Measurements from ENCODE around the gene SLC19A1.
A peak's percentile ranks its signal among the peaks of the same experiment; 100 is the strongest.
"Not testable (repeated sequence)": the region's sequence is repeated elsewhere in the genome, so short reads cannot be mapped to it uniquely, and the experiment has no call there.

The SLC19A1 gene

DNA sequence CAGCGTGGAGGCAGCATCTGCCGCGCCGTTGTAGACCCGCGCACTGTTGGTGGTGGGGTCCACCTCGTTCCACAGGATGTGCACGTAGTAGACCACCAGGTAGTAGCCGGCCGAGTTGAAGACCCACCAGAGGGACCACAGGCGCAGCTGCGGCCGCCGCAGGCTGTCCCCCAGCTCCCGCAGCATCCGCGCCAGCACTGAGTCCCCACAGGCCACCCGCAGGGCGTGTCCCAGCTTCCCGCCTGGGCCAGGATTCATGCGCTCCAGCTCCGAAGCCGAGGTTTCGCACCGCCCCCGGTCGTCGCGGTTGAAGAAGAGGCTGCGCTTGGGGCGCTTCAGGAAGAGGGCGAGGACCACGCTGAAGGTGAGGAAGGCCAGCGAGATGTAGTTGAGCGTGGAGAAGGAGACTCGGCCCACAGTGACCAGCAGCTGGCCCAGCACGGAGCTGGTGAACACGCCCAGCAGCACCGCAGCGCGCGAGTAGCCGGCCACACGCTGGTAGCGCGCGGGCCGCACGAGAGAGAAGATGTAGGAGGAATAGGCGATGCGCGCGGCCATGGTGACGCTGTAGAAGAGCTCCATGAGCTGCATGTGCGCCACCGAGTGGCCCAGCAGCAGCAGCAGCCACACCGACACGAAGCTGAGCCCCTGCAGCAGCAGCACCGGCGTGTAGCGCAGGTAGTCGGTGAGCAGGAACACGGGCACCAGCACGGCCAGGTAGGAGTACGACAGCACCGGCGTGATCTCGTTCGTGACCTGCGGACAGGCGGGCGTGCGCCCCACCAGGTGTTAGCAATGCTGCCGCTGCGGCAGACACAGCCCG lies 10.6 kb downstream of the SLC19A1 start:
- H3K14ac ChIP-seq (ENCODE audit: low read length in 2 of 2): no peak overlapping the region
- no peak overlapping the region for H2BK5ac ChIP-seq (ENCODE audit: low read depth, low read length, poor library complexity, severe bottlenecking)
- no peak overlapping the region for H3K18ac ChIP-seq (ENCODE audit: low read depth in 1 of 2, low read length in 2 of 2)
- no peak overlapping the region for H3K27ac ChIP-seq (ENCODE audit: low read length, poor library complexity, severe bottlenecking)
- no peak overlapping the region for H2BK120ac ChIP-seq (ENCODE audit: low read depth, low read length)
- H3K9me3 ChIP-seq (ENCODE audit: control insufficient read depth, low read length): no peaks in the 10 kb centered on the region
- no peak for DNase-seq
- peaks cover 12 to 72% of the 10 kb centered on the region in 2 experiments for H3K36me3 ChIP-seq (ENCODE audit: control insufficient read depth in 1 of 2, insufficient read depth in 2 of 2, low read depth in 1 of 2, low read length in 2 of 2)
- H4K91ac ChIP-seq (ENCODE audit: low read length): peak overlapping the region; percentile 58
- no peaks in the 10 kb centered on the region for H3K27me3 ChIP-seq (ENCODE audit: control insufficient read depth in 1 of 2, insufficient read depth in 1 of 2, low read length in 2 of 2)
- no peak overlapping the region for H3K23ac ChIP-seq (ENCODE audit: low read length in 2 of 2)
- H3K79me1 ChIP-seq (replicated peaks; ENCODE audit: low read length, poor library complexity, severe bottlenecking): peaks cover 12% of the 10 kb centered on the region
- no peak overlapping the region for H2AK5ac ChIP-seq (ENCODE audit: low read length, severe bottlenecking)
- no peak overlapping the region for H3K4me3 ChIP-seq (ENCODE audit: insufficient read depth in 1 of 2, low read depth in 1 of 2, low read length in 2 of 2)
- no peak overlapping the region for H2BK15ac ChIP-seq (ENCODE audit: low read depth, poor library complexity, severe bottlenecking)
- no peak overlapping the region for H2AFZ ChIP-seq (ENCODE audit: low read depth, low read length)
- no peak overlapping the region for H3K4me2 ChIP-seq (ENCODE audit: low read length, poor library complexity, severe bottlenecking)
- no peak overlapping the region for H3K4ac ChIP-seq (ENCODE audit: low read depth in 1 of 2, low read length in 2 of 2)
- H3K9ac ChIP-seq (ENCODE audit: low read length): no peak overlapping the region
- H2BK12ac ChIP-seq (ENCODE audit: low read length in 2 of 2): no peak overlapping the region
- no peak overlapping the region for H4K8ac ChIP-seq (ENCODE audit: low read length)
- WGBS: 97% methylated on average over 76 of the region's 76 CpGs
- peaks cover 21% of the 10 kb centered on the region for H3K4me1 ChIP-seq (ENCODE audit: control insufficient read depth, insufficient read depth, low read depth, low read length)

GRCh38 chr21:45531114-45531392 lies 11.2 kb downstream of the SLC19A1 start:
- peaks cover 12% of the 10 kb centered on the region for H3K79me1 ChIP-seq (replicated peaks; ENCODE audit: low read length, poor library complexity, severe bottlenecking)
- H2BK15ac ChIP-seq (ENCODE audit: low read depth, poor library complexity, severe bottlenecking); H3K4me2 ChIP-seq (ENCODE audit: low read length, poor library complexity, severe bottlenecking); H3K18ac ChIP-seq (ENCODE audit: low read depth in 1 of 2, low read length in 2 of 2); H4K8ac ChIP-seq (ENCODE audit: low read length); H3K14ac ChIP-seq (ENCODE audit: low read length in 2 of 2); H2BK12ac ChIP-seq (ENCODE audit: low read length in 2 of 2); H3K4ac ChIP-seq (ENCODE audit: low read depth in 1 of 2, low read length in 2 of 2); H3K4me3 ChIP-seq (ENCODE audit: insufficient read depth in 1 of 2, low read depth in 1 of 2, low read length in 2 of 2); H2AFZ ChIP-seq (ENCODE audit: low read depth, low read length); H3K9me3 ChIP-seq (ENCODE audit: control insufficient read depth, low read length); DNase-seq; H3K9ac ChIP-seq (ENCODE audit: low read length); H3K23ac ChIP-seq (ENCODE audit: low read length in 2 of 2); H2AK5ac ChIP-seq (ENCODE audit: low read length, severe bottlenecking); H3K27me3 ChIP-seq (ENCODE audit: control insufficient read depth in 1 of 2, insufficient read depth in 1 of 2, low read length in 2 of 2); H3K27ac ChIP-seq (ENCODE audit: low read length, poor library complexity, severe bottlenecking); H2BK5ac ChIP-seq (ENCODE audit: low read depth, low read length, poor library complexity, severe bottlenecking); H2BK120ac ChIP-seq (ENCODE audit: low read depth, low read length); H4K91ac ChIP-seq (ENCODE audit: low read length): not testable (repeated sequence)
- 98% methylated on average over 16 of the region's 17 CpGs for WGBS
- H3K36me3 ChIP-seq (ENCODE audit: control insufficient read depth in 1 of 2, insufficient read depth in 2 of 2, low read depth in 1 of 2, low read length in 2 of 2): peaks cover 12 to 68% of the 10 kb centered on the region in 2 experiments
- H3K4me1 ChIP-seq (ENCODE audit: control insufficient read depth, insufficient read depth, low read depth, low read length): peaks cover 21% of the 10 kb centered on the region

DNA sequence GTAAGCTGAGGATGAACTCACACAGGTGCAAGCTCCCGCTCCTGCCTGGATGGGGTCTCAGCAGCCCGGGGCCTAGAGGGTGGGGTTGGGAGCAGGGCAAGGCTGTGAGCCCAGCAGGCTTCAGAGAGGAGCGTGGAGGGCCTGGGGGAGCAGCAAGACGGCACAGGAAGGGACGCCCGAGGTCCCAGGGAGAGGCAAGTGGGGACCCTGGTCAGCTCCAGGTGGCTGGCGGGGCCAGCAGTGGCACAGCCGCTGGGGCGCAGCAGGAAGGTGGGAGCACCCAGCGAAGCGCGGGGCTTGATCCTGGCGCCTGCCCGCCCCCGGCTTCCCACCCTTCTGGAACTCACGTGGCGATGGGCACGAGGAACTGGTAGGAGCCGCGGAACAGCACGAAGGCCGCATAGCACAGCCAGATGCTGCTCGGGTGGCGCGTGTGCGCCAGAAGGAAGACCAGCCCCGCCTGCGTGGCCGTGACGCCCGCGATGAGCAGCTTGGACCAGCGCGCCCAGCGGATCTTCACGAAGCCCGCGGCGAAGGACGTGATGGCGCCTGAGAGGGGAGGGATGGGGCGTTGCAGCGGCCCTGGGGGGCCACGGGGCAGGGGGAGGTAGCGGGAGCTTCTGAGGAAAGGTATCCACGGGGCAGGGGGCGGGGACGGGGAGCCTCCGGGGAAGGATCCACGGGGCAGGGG lies 11.7 kb downstream of the SLC19A1 start:
- H2AK5ac ChIP-seq (ENCODE audit: low read length, severe bottlenecking): no peak overlapping the region
- no peak overlapping the region for H2BK15ac ChIP-seq (ENCODE audit: low read depth, poor library complexity, severe bottlenecking)
- WGBS: 98% methylated on average over 50 of the region's 50 CpGs
- DNase-seq: no peak
- H4K91ac ChIP-seq (ENCODE audit: low read length): no peak overlapping the region
- no peak overlapping the region for H2BK120ac ChIP-seq (ENCODE audit: low read depth, low read length)
- H3K4me3 ChIP-seq (ENCODE audit: insufficient read depth in 1 of 2, low read depth in 1 of 2, low read length in 2 of 2): no peak overlapping the region
- H2BK5ac ChIP-seq (ENCODE audit: low read depth, low read length, poor library complexity, severe bottlenecking): no peak overlapping the region
- peaks cover 12% of the 10 kb centered on the region for H3K79me1 ChIP-seq (replicated peaks; ENCODE audit: low read length, poor library complexity, severe bottlenecking)
- no peak overlapping the region for H3K14ac ChIP-seq (ENCODE audit: low read length in 2 of 2)
- H3K9me3 ChIP-seq (ENCODE audit: control insufficient read depth, low read length): no peaks in the 10 kb centered on the region
- H3K27me3 ChIP-seq (ENCODE audit: control insufficient read depth in 1 of 2, insufficient read depth in 1 of 2, low read length in 2 of 2): no peaks in the 10 kb centered on the region
- no peak overlapping the region for H2BK12ac ChIP-seq (ENCODE audit: low read length in 2 of 2)
- H3K18ac ChIP-seq (ENCODE audit: low read depth in 1 of 2, low read length in 2 of 2): no peak overlapping the region
- no peak overlapping the region for H3K23ac ChIP-seq (ENCODE audit: low read length in 2 of 2)
- H3K9ac ChIP-seq (ENCODE audit: low read length): no peak overlapping the region
- no peak overlapping the region for H3K4me2 ChIP-seq (ENCODE audit: low read length, poor library complexity, severe bottlenecking)
- H3K4ac ChIP-seq (ENCODE audit: low read depth in 1 of 2, low read length in 2 of 2): no peak overlapping the region
- H4K8ac ChIP-seq (ENCODE audit: low read length): no peak overlapping the region
- peaks cover 23% of the 10 kb centered on the region for H3K4me1 ChIP-seq (ENCODE audit: control insufficient read depth, insufficient read depth, low read depth, low read length)
- H3K36me3 ChIP-seq (ENCODE audit: control insufficient read depth in 1 of 2, insufficient read depth in 2 of 2, low read depth in 1 of 2, low read length in 2 of 2): peaks cover 12 to 66% of the 10 kb centered on the region in 2 experiments
- no peak overlapping the region for H2AFZ ChIP-seq (ENCODE audit: low read depth, low read length)
- H3K27ac ChIP-seq (ENCODE audit: low read length, poor library complexity, severe bottlenecking): no peak overlapping the region

DNA sequence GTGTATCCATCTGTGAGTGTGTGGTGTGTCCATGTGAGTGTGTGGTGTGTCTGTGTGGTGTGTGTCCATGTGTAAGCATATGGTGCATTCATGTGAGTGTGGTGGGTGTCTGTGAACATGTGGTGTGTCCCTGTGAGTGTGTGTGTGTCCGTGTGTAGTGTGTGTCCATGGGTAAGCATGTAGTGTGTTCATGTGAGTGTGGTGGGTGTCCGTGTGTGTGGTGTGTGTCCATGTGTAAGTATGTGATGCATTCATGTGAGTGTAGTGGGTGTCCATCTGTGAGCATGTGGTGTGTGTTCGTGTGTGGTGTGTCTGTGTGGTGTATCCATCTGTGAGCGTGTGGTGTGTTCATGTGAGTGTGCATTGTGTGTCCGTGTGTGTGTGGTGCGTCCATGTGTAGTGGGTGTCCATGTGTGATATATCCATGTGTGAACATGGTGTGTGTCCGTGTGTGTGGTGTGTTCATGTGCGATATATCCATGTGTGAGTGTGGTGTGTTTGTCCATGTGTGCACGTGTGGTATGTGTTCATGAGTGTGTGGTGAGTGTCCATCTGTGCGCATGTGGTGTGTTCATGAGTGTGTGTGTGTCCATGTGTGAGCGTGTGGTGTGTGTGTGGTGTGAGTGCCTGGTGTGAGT lies 12.3 kb downstream of the SLC19A1 start:
- DNase-seq: no peak
- no peak overlapping the region for H3K18ac ChIP-seq (ENCODE audit: low read depth in 1 of 2, low read length in 2 of 2)
- peak overlapping the region in 1 of 2 experiments; percentile 0 for H3K14ac ChIP-seq (ENCODE audit: low read length in 2 of 2)
- H4K8ac ChIP-seq (ENCODE audit: low read length): no peak overlapping the region
- H2BK12ac ChIP-seq (ENCODE audit: low read length in 2 of 2): no peak overlapping the region
- no peak overlapping the region for H3K4me2 ChIP-seq (ENCODE audit: low read length, poor library complexity, severe bottlenecking)
- H3K27ac ChIP-seq (ENCODE audit: low read length, poor library complexity, severe bottlenecking): no peak overlapping the region
- H3K79me1 ChIP-seq (replicated peaks; ENCODE audit: low read length, poor library complexity, severe bottlenecking): peaks cover 12% of the 10 kb centered on the region
- H3K4me1 ChIP-seq (ENCODE audit: control insufficient read depth, insufficient read depth, low read depth, low read length): peaks cover 22% of the 10 kb centered on the region
- no peak overlapping the region for H2AK5ac ChIP-seq (ENCODE audit: low read length, severe bottlenecking)
- no peak overlapping the region for H2BK15ac ChIP-seq (ENCODE audit: low read depth, poor library complexity, severe bottlenecking)
- no peak overlapping the region for H3K23ac ChIP-seq (ENCODE audit: low read length in 2 of 2)
- no peak overlapping the region for H3K9ac ChIP-seq (ENCODE audit: low read length)
- no peak overlapping the region for H3K4me3 ChIP-seq (ENCODE audit: insufficient read depth in 1 of 2, low read depth in 1 of 2, low read length in 2 of 2)
- peaks cover 14 to 66% of the 10 kb centered on the region in 2 experiments for H3K36me3 ChIP-seq (ENCODE audit: control insufficient read depth in 1 of 2, insufficient read depth in 2 of 2, low read depth in 1 of 2, low read length in 2 of 2)
- H4K91ac ChIP-seq (ENCODE audit: low read length): peak overlapping the region; percentile 8
- H2BK120ac ChIP-seq (ENCODE audit: low read depth, low read length): no peak overlapping the region
- no peaks in the 10 kb centered on the region for H3K9me3 ChIP-seq (ENCODE audit: control insufficient read depth, low read length)
- no peaks in the 10 kb centered on the region for H3K27me3 ChIP-seq (ENCODE audit: control insufficient read depth in 1 of 2, insufficient read depth in 1 of 2, low read length in 2 of 2)
- H3K4ac ChIP-seq (ENCODE audit: low read depth in 1 of 2, low read length in 2 of 2): no peak overlapping the region
- 97% methylated on average over 11 of the region's 11 CpGs for WGBS
- H2BK5ac ChIP-seq (ENCODE audit: low read depth, low read length, poor library complexity, severe bottlenecking): no peak overlapping the region
- no peak overlapping the region for H2AFZ ChIP-seq (ENCODE audit: low read depth, low read length)

All from mesenchymal stem cell (in vitro differentiated cells and primary cell).